Stimulated activated CD4-positive, alpha-beta T cell treated with anti-CD3 and anti-CD28 coated beads, Interleukin-15, amount 100 ng/mL, for 24 hours (primary cell): Measurements from ENCODE around the gene SYNM.
"Not testable (repeated sequence)": the region's sequence is repeated elsewhere in the genome, so short reads cannot be mapped to it uniquely, and the experiment has no call there.

Experiments
- DNase-seq: peaks from one replicate; pipeline ENCODE4 v3.0.0-alpha.2; 2020

SYNM gene

DNA sequence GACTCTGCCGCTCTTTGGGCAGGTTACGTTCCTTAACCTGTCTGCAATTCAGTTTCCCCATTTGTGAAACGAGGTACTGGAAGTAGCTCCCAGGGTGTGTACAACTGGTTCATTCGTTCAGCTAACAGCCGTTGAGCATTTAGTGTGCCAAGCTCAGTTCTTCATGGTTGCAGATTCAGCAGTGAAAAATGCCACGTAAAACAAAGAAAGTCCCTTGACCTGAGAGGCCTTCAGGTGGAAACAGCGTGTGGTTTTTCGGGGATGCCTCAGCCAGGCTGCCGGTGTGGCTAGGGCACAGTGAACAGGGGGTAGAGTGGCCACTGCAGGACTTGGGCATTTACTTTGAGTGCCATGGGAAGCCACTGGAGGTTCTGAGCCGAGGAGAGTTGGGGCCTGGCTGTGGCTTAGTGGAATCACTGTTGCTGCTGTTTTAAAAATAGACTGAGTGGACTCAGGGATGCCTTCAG, 4.7 kb downstream of the SYNM start:
- DNase-seq: no peak

- DNase-seq: no peak
Measured at GRCh38 chr15:99110093-99110492, 5.2 kb downstream of the SYNM start.

- DNase-seq: no peak
Measured at GRCh38 chr15:99110581-99111320, 5.9 kb downstream of the SYNM start.

GRCh38 chr15:99111641-99112040, 6.8 kb downstream of the SYNM start:
- not testable (repeated sequence) for DNase-seq

DNA sequence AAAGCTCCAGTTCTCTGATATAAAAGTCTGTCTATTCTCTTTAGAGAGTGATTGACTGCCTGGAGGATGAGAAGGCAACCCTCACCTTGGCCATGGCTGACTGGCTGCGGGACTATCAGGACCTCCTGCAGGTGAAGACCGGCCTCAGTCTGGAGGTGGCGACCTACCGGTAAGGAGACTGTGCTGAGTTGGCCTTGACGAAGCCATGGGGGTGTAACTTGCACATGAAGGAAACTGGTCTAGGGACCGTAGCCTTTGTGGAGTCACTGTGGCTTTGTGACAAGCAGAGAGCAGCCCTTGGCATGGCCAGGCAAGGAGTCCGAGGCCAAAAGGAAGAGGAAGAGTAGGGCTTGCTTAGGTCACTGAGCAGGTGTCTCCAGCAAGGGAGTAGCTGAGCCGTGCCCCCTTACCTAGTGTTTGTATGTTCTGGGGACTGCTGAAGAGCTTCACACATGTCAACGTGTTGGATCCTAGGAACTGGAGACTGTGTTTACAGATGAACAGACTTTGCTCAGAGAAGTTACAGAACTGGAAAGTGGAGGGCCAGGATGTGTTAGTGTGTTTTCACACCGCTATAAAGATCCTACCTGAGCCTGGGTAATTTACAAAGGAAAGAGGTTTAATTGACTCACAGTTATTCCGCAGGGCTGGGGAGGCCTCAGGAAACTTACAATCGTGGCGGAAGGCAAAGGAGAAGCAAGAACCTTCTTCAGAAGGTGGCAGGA, 8.8 kb downstream of the SYNM start:
- no peak for DNase-seq

DNA sequence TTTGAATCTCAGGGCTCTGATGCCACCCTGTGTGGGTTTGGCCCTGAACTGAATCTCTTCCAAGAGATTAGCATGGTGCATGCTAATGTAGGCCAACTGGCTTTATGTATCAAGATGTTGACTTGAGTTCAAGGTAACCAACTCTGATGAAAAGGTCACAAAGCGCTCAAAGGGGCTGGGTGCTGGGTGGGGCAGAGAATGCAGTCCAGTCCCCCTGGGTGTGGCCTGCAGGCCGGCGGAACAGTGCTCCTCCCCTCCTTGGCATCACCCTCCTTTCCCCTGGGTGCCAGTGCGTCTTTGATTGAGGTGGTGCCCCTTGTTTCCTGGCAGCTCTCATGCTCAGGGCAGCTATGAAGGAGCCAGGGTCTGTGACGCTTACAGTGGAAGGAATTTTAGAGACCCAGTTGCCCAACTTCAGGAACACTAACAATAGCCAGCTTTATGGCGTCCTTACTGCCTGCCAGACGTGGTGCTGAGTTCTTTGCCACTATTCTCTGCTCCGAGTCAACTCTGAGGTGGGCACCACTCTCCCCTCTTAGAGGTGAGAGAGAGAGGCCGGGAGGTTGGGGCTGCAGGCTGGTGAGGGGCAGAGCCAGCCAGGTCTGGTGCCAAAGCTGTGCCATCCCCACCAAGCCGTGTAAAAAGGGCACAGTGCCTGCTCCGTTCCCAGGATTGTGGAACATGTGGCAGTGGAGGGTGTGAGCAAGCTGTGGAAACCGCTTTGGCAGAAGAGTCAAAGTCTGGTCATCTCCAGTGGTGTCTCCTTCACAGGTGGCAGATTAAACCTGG, 9.8 kb downstream of the SYNM start:
- no peak for DNase-seq

DNA sequence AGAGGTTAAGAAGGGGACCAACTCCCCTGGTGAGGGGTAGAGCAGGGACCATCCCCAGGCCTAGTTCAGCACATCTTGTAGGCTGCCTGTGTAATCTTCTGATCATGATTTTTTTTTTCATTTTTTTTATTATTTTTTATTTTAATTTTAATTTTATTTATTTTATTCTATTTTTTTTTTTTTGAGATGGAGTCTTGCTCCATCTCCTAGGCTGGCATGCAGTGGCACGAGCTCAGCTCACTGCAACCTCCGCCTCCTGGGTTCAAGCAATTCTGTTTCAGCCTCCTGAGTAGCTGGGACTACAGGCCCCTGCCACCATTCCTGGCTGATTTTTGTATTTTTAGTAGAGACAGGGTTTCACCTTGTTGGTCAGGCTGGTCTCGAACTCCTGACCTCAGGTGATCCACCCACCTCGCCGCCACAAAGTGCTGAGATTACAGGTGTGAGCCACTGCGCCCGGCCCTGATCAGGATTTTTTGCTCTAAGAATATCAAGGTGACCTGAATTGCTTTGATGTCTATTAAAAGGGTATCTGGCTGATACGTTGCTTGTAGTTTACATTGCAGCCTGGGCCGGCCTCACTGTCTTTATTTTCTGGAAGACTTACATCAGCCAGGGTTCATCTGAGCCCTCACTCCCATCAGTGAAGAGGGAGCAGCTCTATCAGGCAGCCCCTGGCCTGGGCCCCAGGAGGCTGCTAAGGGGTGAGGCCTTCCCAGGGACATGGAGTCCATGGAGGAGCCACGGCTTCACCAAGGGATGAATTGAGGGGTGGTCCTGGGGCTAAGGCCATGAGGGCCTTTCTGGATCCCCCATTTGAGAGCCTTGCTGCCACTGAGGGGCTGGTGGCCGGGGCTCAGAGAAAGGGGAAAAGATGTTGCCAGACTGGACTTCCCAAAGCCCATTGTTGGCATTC, 10.7 kb downstream of the SYNM start:
- no peak for DNase-seq

- DNase-seq: no peak
Measured at GRCh38 chr15:99117111-99117510, 12.2 kb downstream of the SYNM start.

GRCh38 chr15:99117563-99118257, 12.8 kb downstream of the SYNM start:
- DNase-seq: no peak

DNA sequence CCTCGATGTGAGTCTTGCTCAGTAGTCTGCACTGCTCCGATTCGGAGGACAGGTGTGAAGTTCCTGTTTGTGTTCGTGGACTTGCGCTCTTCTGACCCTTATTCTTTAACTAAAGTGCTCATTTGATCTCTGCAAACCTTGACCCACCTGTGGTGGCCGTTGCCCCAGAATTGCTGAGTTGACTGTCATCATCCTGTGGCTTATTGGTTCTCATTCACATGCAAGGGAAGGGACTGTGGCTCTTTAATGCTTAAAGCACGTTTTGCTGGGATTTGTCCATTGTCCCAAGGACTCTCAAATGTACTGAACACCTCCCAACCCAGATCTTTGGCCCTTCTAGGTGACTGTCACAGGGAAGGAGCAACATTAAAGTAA, 13.4 kb downstream of the SYNM start:
- DNase-seq: no peak

GRCh38 chr15:99118801-99119546, 14.1 kb downstream of the SYNM start:
- no peak for DNase-seq

DNA sequence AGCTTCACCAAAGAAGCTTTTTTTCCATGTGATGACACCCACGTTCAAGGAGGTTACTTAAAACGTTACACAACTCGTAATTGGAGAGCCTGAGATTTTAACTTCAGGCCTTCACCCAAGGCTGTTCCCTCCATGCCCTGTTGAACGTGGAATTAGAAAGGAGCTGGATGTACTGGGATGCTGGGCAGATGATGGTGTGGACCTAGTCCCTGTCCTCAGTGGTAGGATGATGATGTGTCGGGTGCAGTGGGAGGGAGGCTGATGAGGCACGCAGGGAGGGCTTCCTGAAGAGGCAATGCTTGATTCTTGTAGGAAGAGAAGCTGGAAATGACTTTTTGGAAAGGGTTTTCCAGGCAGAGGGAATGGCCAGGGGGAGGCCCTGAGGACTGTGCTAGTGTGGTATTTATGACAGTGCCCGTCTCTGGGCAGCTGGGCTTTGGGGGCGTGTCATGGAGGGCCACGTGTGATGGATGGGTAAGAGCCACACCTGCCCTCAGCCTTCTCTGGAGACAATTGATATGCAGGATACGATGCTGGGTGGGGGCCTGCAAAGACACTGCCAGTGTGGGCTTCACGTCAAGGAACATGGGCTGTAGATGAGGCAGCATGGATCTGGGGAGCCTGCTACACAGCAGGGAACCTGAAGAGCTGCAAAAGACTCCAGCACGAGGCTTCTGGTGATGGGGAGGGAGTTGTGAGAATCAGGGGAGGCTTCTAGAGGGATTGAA, 15.3 kb downstream of the SYNM start:
- DNase-seq: no peak

DNA sequence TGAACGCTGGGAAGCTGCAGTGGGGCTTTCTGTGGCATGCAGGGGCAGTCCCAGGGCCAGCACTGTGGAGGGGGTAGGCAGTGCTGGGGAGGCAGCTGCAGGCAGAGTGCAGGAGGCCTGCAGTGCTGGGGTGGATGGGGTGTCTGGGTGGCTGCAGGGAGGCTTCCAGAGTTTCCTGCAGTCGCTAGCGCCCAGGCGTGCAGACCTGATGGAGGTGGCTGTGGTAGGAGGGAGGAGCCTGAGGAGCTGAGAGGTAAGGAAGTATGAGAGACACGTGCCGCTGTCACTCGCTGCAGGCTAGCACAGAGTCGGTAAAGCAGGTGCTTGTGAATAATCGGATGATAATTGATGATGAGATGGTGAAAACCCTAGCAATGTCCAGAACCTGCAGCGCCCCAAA, 16.3 kb downstream of the SYNM start:
- no peak for DNase-seq

GRCh38 chr15:99121691-99122410, 17.0 kb downstream of the SYNM start:
- no peak for DNase-seq

DNA sequence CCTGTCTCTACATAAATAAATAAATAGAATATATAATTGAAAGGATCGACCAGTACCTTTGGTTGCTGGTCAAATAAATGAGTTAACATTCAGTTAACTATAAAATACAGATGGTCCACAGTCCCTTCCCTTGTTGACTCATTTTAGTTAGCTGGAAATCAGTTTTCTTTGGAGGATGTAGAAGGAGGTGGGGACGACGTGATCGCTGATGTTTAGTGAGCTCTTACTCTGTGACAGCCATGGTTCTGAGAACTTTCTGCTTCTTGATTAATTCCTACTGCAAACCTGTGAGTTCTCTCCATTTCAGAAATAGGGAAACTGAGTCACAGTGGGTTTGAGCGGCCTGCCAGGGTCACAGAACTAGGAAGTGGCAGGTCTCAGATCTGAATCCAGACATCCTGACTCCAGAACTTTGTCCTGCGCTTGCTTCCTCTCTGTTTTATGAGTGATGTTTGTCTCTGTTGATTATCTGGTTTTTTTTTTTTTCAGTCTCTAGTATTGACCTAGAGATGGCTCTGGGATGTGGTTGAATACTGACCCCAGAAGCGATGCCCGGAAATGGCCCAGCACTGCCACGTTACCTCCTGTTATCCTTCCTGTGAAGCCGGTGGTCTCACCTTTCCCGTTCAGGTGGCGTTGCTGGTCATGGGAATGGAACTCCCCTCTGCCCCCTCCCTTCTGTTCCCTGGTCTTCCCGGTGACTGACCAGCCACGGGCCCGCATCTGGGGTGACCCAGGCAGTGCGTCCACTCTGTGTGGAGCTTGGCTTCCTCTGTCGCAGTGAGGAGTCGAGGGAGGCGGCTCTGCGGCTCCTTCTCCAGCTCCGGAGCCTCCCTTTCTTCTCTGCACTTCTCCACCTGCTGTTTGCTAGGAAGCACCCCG, 18.2 kb downstream of the SYNM start:
- DNase-seq: no peak

DNA sequence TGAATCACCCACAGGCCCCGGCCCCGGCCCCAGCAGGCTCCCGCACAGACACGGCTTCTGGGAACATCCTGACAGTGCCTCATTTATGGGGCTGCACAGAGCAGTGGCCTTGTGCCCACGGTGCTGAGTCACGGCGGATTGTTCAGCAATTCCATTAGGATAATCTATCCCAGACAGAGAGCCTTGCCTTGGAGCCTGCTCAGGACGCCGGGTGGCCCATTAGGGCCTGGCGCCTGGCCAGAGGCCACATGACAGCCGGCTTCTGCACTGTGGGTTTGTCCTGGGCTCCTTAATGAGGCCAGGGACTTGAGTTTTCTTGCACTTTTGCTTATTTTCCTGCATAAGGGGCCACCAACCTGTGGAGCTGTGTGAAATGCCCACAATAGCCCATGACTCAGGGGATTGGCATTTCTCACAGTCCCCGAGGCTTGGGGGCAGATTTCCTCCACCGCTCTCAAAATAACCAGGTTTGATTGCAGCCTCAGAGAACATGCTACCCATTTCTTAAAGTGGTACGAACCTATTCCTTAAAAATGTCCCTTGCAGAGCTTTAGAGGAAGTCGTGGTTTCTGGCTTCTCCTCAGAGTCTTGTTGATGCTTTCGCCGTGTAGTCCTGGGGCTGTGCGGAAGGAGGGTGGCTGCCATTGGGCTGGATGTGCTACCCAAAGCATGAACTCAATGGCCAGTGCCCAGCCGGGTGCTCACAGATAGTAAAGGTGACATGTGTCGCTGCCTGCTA, 19.0 kb downstream of the SYNM start:
- DNase-seq: no peak

DNA sequence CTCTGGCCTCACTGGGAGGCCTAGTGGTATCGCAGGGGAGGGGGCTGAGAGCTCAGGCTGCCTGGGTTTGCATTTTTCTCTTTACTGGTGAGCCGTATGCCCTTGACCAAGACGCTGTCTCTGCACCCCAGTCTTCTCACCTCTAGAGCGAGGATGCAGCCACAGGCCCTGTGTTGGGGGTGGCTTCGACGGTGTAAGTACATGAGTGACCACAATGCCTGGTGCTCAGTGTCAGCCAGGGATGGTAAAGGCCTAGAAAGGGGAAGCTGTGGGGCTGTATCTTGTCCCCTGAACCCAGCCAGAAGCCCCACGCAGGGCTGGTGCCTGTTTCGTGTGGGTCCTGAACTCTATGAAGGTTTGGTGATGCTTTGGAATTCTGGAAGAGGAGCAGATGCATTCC, 19.8 kb downstream of the SYNM start:
- DNase-seq: no peak
